Thoracic aorta (tissue), 2 donors: Measurements from ENCODE around the gene LAMA1. TPM values are rescaled to one million over a fixed set of nuclear protein-coding genes. Genes with fewer than 3 reads are reported as not detected.

ENCODE experiments used
- ATAC-seq: fragments of 150-250 bp; one replicate; pipeline ENCODE4 v1.8.0; 2017; ENCODE audit warnings: low read depth; ENCODE audit not compliant: insufficient number of reproducible peaks, low FRiP score
- DNase-seq: peaks from one replicate; pipeline ENCODE4 v3.0.0-alpha.2; 2020; ENCODE audit warnings: low spot score
- H3K27ac ChIP-seq, 2 donors: fragments of 200-600 bp; sonication (generic); 1 replicate in 1 of 2; 2 replicates in 1 of 2; pipeline ENCODE4 v1.5.1; 2016; ENCODE audit warnings: mild to moderate bottlenecking in 2 of 2, moderate library complexity in 2 of 2
- H3K27me3 ChIP-seq: fragments of 200-600 bp; sonication (generic); replicated peaks from 2 replicates; pipeline ENCODE4 v1.6.0; 2016; ENCODE audit warnings: mild to moderate bottlenecking; ENCODE audit not compliant: insufficient read depth
- H3K36me3 ChIP-seq: fragments of 200-600 bp; sonication (generic); one replicate; pipeline ENCODE4 v1.5.1; 2016
- H3K4me1 ChIP-seq, 2 donors: fragments of 200-600 bp; sonication (generic); 1 replicate in 1 of 2; 2 replicates in 1 of 2; pipeline versions ENCODE4 v1.5.1 to v1.6.0; 2016; ENCODE audit warnings: low read depth in 2 of 2, mild to moderate bottlenecking in 1 of 2; ENCODE audit not compliant: control insufficient read depth in 1 of 2
- H3K4me3 ChIP-seq: fragments of 200-600 bp; sonication (generic); 2 replicates; pipeline ENCODE4 v1.5.1; 2016; ENCODE audit warnings: mild to moderate bottlenecking
- H3K9me3 ChIP-seq: fragments of 200-600 bp; sonication (generic); 2 replicates; pipeline ENCODE4 v1.5.1; 2016
- CTCF ChIP-seq: fragments of 200-600 bp; sonication (generic); IDR thresholded peaks from one replicate; pipeline ENCODE4 v1.5.1; 2019; ENCODE audit warnings: antibody characterized with exemption
- total RNA-seq, 2 donors: library from RNA; depleted of rRNA; stranded (reverse); fragments of >200 nt; gene quantifications; one replicate each; pipeline versions ENCODE4 v1.1.0 to v1.2.3, GENCODE V29; 2016

Gene LAMA1
- total RNA-seq, 2 donors from 2014 or later, result 0.56 TPM; not detected in 1

GRCh38 chr18:7079231-7079630, 38.4 kb downstream of the LAMA1 start:
- DNase-seq (no peak), ATAC-seq (no peak)
- Histone ChIP-seq H3K4me3 (no peak overlapping the region), H3K4me1 (peaks cover 12 to 17% of the 10 kb centered on the region in 2 donors), H3K27me3 (no peaks in the 10 kb centered on the region), H3K36me3 (no peaks in the 10 kb centered on the region), H3K27ac (no peak overlapping the region), H3K9me3 (no peaks in the 10 kb centered on the region)
- TF ChIP-seq CTCF, result no peak

- TF ChIP-seq CTCF, result no peak
- no peak for DNase-seq
Measured at GRCh38 chr18:7072593-7072992, 45.0 kb downstream of the LAMA1 start.

GRCh38 chr18:7071600-7071999, 46.0 kb downstream of the LAMA1 start:
- DNase-seq (no peak), ATAC-seq (no peak)
- no peaks in the 10 kb centered on the region for H3K4me1 ChIP-seq
- H3K4me3 ChIP-seq, result no peak overlapping the region
- H3K27ac ChIP-seq, result no peak overlapping the region
- no peaks in the 10 kb centered on the region for H3K27me3 ChIP-seq
- H3K36me3 ChIP-seq, result no peaks in the 10 kb centered on the region
- TF ChIP-seq CTCF, result no peak
- no peaks in the 10 kb centered on the region for H3K9me3 ChIP-seq

More at GRCh38 chr18:7072593-7072992, 45.0 kb downstream of the LAMA1 start:
- no peaks in the 10 kb centered on the region for H3K4me1 ChIP-seq
- no peak overlapping the region for H3K4me3 ChIP-seq
- ATAC-seq, result no peak
- no peaks in the 10 kb centered on the region for H3K9me3 ChIP-seq
- no peaks in the 10 kb centered on the region for H3K36me3 ChIP-seq
- no peaks in the 10 kb centered on the region for H3K27me3 ChIP-seq
- no peak overlapping the region for H3K27ac ChIP-seq

- ATAC-seq (no peak), DNase-seq (no peak)
- H3K27ac ChIP-seq, result no peak overlapping the region
- no peak for TF ChIP-seq CTCF
- no peaks in the 10 kb centered on the region for H3K4me1 ChIP-seq
- H3K27me3 ChIP-seq, result no peaks in the 10 kb centered on the region
- no peaks in the 10 kb centered on the region for H3K36me3 ChIP-seq
- no peaks in the 10 kb centered on the region for H3K9me3 ChIP-seq
- no peak overlapping the region for H3K4me3 ChIP-seq
Measured at GRCh38 chr18:7070466-7070865, 47.1 kb downstream of the LAMA1 start.

GRCh38 chr18:7068871-7069590, 48.6 kb downstream of the LAMA1 start:
- Histone ChIP-seq H3K36me3 (no peaks in the 10 kb centered on the region), H3K27me3 (no peaks in the 10 kb centered on the region), H3K9me3 (no peaks in the 10 kb centered on the region), H3K4me1 (no peaks in the 10 kb centered on the region), H3K4me3 (no peak overlapping the region), H3K27ac (no peak overlapping the region)
- no peak for TF ChIP-seq CTCF
- DNase-seq, result no peak
- ATAC-seq, result no peak
